K562 (cell line): Measurements from ENCODE around the gene UQCRFS1. TPM values are rescaled to one million over a fixed set of nuclear protein-coding genes. Genes with fewer than 3 reads are reported as not detected.

Experiments
- ATAC-seq: fragments of 200-7000 bp; cut with Tn5 transposase; 3 replicates; pipeline ENCODE4 v1.9.1; 2020; ENCODE audit warnings: moderate library complexity
- BruUV-seq: library from RNA; stranded (reverse); fragments of 400-500 nt; replicated peaks from 2 replicates; lab custom pipeline; 2021; lab: Mats Ljungman, UMichigan
- CTCF ChIA-PET: fragments of 300-600 bp; formaldehyde crosslinking; extraction: SDS; loops from one replicate; lab custom pipeline; 2021; ENCODE audit warnings: low intra/inter-chr PET ratio; lab: Yijun Ruan, JAX
- POLR2A ChIA-PET: fragments of 300-600, 350-650 bp; sonication (Branson Sonifier 250); formaldehyde crosslinking; extraction: SDS; loops from one replicate; lab custom pipeline; 2021; ENCODE audit warnings: antibody characterized with exemption, inconsistent platforms; lab: Yijun Ruan, JAX
- DNase-seq, 4 experiments: peaks; one replicate each; pipeline versions ENCODE4 v3.0.0 to v3.0.0-alpha.2; 2011 to 2018; ENCODE audit warnings: low spot score in 3 of 4, mixed read lengths in 3 of 4; ENCODE audit errors: extremely low read depth in 1 of 4
- FAIRE-seq: peaks from 2 replicates; lab custom pipeline; 2011; peaks lifted over from hg19 to GRCh38; lab: Jason Lieb, UNC
- H2AFZ ChIP-seq: 2 replicates; pipeline ENCODE4 v1.6.0; 2011; ENCODE audit warnings: low read depth, low read length, control low read depth, inconsistent platforms
- H3K27ac ChIP-seq: fragments of 200-600 bp; 3 replicates; pipeline ENCODE4 v1.8.0; 2011; ENCODE audit warnings: low read depth, mild to moderate bottlenecking, control low read depth, inconsistent platforms, low read length, moderate library complexity, mixed read lengths; ENCODE audit errors: extremely low read depth
- H3K27me3 ChIP-seq, 2 experiments: fragments of 300-600 bp in 1 of 2; 2 replicates in 1 of 2; 3 replicates in 1 of 2; pipeline versions ENCODE4 v1.6.0 to v1.8.0; 2011; ENCODE audit warnings: inconsistent platforms in 2 of 2, low read length in 2 of 2, mild to moderate bottlenecking in 1 of 2, mixed read lengths in 1 of 2, moderate library complexity in 1 of 2; ENCODE audit not compliant: control insufficient read depth in 2 of 2, insufficient read depth in 2 of 2
- H3K36me3 ChIP-seq: fragments of 300-600 bp; 3 replicates; pipeline ENCODE4 v1.8.0; 2011; ENCODE audit warnings: mild to moderate bottlenecking, low read length, inconsistent platforms; ENCODE audit not compliant: control insufficient read depth, insufficient read depth
- H3K4me1 ChIP-seq, 2 experiments: fragments of 200-600 bp in 1 of 2; replicated peaks in 1 of 2; 2 replicates in 1 of 2; 3 replicates in 1 of 2; pipeline versions ENCODE4 v1.5.1 to v1.8.0; 2011; ENCODE audit warnings: inconsistent platforms in 2 of 2, low read length in 2 of 2, mild to moderate bottlenecking in 1 of 2, mixed read lengths in 1 of 2, moderate library complexity in 1 of 2; ENCODE audit not compliant: control insufficient read depth in 2 of 2, insufficient read depth in 2 of 2
- H3K4me2 ChIP-seq: 2 replicates; pipeline ENCODE4 v1.6.1; 2011; ENCODE audit warnings: low read length, control low read depth, inconsistent platforms, mixed read lengths; ENCODE audit not compliant: insufficient read depth
- H3K4me3 ChIP-seq: fragments of 200-600 bp; sonication (generic), shearing (Covaris generic); 2 replicates; pipeline ENCODE4 v1.5.1; 2016; ENCODE audit warnings: control low read depth, inconsistent platforms
- H3K79me2 ChIP-seq: fragments of 200-600 bp; 3 replicates; pipeline ENCODE4 v1.8.0; 2011; ENCODE audit warnings: low read length, inconsistent platforms; ENCODE audit not compliant: control insufficient read depth, insufficient read depth
- H3K9ac ChIP-seq, 2 experiments: 2 replicates each; pipeline versions ENCODE4 v1.6.0 to v1.6.1; 2011; ENCODE audit warnings: low read depth in 2 of 2, low read length in 2 of 2, control low read depth in 1 of 2, inconsistent platforms in 1 of 2, mild to moderate bottlenecking in 1 of 2, mixed read lengths in 1 of 2; ENCODE audit not compliant: insufficient read depth in 1 of 2
- H3K9me1 ChIP-seq: one replicate; pipeline ENCODE4 v1.6.0; 2011; ENCODE audit warnings: inconsistent platforms, mild to moderate bottlenecking, low read length, moderate library complexity; ENCODE audit not compliant: control insufficient read depth, insufficient read depth
- H3K9me3 ChIP-seq: replicated peaks from 2 replicates; pipeline ENCODE4 v1.5.1; 2011; ENCODE audit warnings: low read depth, low read length, inconsistent platforms; ENCODE audit not compliant: control insufficient read depth, insufficient read depth
- H4K20me1 ChIP-seq: replicated peaks from 2 replicates; pipeline ENCODE4 v1.6.1; 2011; ENCODE audit warnings: low read length, inconsistent platforms, mixed read lengths; ENCODE audit not compliant: control insufficient read depth, insufficient read depth
- CBX2 ChIP-seq: fragments of 200-600 bp; sonication (generic); IDR thresholded peaks from one replicate; pipeline ENCODE4 v1.6.1; 2012; ENCODE audit warnings: mild to moderate bottlenecking, low read length, inconsistent platforms; ENCODE audit not compliant: insufficient read depth, poor library complexity, severe bottlenecking
- CHD2 ChIP-seq: IDR thresholded peaks from 2 replicates; pipeline ENCODE4 v1.6.1; 2011; ENCODE audit warnings: low read depth, low read length
- ETV6 ChIP-seq, 3 experiments: fragments of 150-350 bp in 1 of 3; sonication (generic) in 1 of 3; formaldehyde crosslinking in 1 of 3; IDR thresholded peaks; 2 replicates each; pipeline versions ENCODE4 v1.6.1 to v1.8.0; 2014 to 2022; ENCODE audit warnings: borderline replicate concordance in 2 of 3, low read depth in 2 of 3, antibody characterized with exemption in 1 of 3, low read length in 1 of 3, mild to moderate bottlenecking in 1 of 3, missing genetic modification reagents in 1 of 3
- HDGF ChIP-seq: fragments of 450-650 bp; IDR thresholded peaks from 2 replicates; pipeline ENCODE4 v1.6.1; 2016
- MTA3 ChIP-seq: fragments of 450-650 bp; formaldehyde crosslinking; IDR thresholded peaks from 2 replicates; pipeline ENCODE4 v1.6.1; 2017; ENCODE audit warnings: mild to moderate bottlenecking, borderline replicate concordance
- POLR3G ChIP-seq: IDR thresholded peaks from 2 replicates; pipeline ENCODE4 v1.6.1; 2011; ENCODE audit not compliant: insufficient read length, insufficient replicate concordance; ENCODE audit errors: extremely low read depth
- SOX6 ChIP-seq: fragments of 450-650 bp; IDR thresholded peaks from 2 replicates; pipeline ENCODE4 v1.6.1; 2014; ENCODE audit warnings: mild to moderate bottlenecking
- TARDBP ChIP-seq: fragments of 450-650 bp; IDR thresholded peaks from 2 replicates; pipeline ENCODE4 v1.6.1; 2016
- TCFL5 ChIP-seq: fragments of 250-450 bp; sonication (Bioruptor Pico); conservative IDR thresholded peaks from 2 replicates; pipeline ENCODE4 v1.6.1; 2021; ENCODE audit warnings: mild to moderate bottlenecking, moderate library complexity, matching md5 sums
- WGBS: fragments of 100-300 bp; shearing (Covaris generic); methylation state at CpG from one replicate; pipeline ENCODE4 v1.1.6; 2016; ENCODE audit warnings: low coverage, mixed read lengths; ENCODE audit not compliant: insufficient coverage; ENCODE audit errors: missing lambda C conversion rate; 5-methylcytosine and 5-hydroxymethylcytosine counted together
- in situ Hi-C: fragments of 300-500 bp; cut with MboI; formaldehyde crosslinking; loops from 4 replicates; pipeline ENCODE4 v1.15.0; 2018; ENCODE audit warnings: inconsistent platforms, mixed read lengths
- intact Hi-C: fragments of 100-400 bp; cut with micrococcal nuclease; formaldehyde crosslinking; loops from 2 replicates; pipeline ENCODE4 v1.14.2; 2022
- polyA plus RNA-seq, 8 experiments: library from polyadenylated mRNA; depleted of rRNA in 4 of 8; stranded (reverse) in 5 of 8; unstranded in 3 of 8; fragments of >200 nt; fragmentation: Nextera tagmentation in 2 of 8; fragmentation: Illumina TruSeq in 1 of 8; extraction: Ambion mirVana in 2 of 8; extraction: Trizol in 1 of 8; gene quantifications; 2 replicates each; pipeline versions ENCODE4 v1.2.1 to v1.2.3, GENCODE V29; 2011 to 2014; ENCODE audit warnings: inconsistent platforms in 1 of 8, missing spikeins in 1 of 8
- total RNA-seq, 7 experiments: library from RNA; depleted of rRNA in 6 of 7; stranded (reverse); fragments of >200 nt in 6 of 7; fragmentation: Illumina TruSeq in 2 of 7; extraction: Trizol in 2 of 7; gene quantifications; 2 replicates each; pipeline versions ENCODE4 v1.2.1 to v1.2.3, GENCODE V29; 2011 to 2021; ENCODE audit warnings: low replicate concordance in 1 of 7
- TF ChIP-seq, protein P1 (sequence below), 3 experiments: fragments of 200-800 bp in 1 of 3; fragments of 250-450 bp in 1 of 3; fragments of 450-650 bp in 1 of 3; sonication (Bioruptor Pico) in 1 of 3; sonication (Bioruptor generic) in 1 of 3; formaldehyde crosslinking in 1 of 3; IDR thresholded peaks; 2 replicates each; pipeline versions ENCODE4 v1.6.1 to v1.8.0; 2016 to 2022; ENCODE audit warnings: mild to moderate bottlenecking in 2 of 3, missing genetic modification characterization in 2 of 3, missing compliant biosample characterization in 1 of 3, moderate library complexity in 1 of 3
- TF ChIP-seq, protein P2 (sequence below): fragments of 450-650 bp; formaldehyde crosslinking; IDR thresholded peaks from 2 replicates; pipeline ENCODE4 v1.4.0; 2022; ENCODE audit warnings: mild to moderate bottlenecking, moderate library complexity
- TF ChIP-seq, protein P3 (sequence below): IDR thresholded peaks from 2 replicates; pipeline ENCODE4 v1.6.1; 2012; ENCODE audit warnings: low read depth, low read length, improper control_type of control experiment, borderline replicate concordance
- TF ChIP-seq, protein P4 (sequence below): sonication (generic); formaldehyde crosslinking; IDR thresholded peaks from 2 replicates; pipeline ENCODE4 v1.8.0; 2022; ENCODE audit warnings: mild to moderate bottlenecking, missing genetic modification reagents, borderline replicate concordance

The UQCRFS1 gene
- total and polyA plus RNA-seq, 9 of the 15 experiments (the other 6 are each of a cell fraction or from before 2014, with no cell fraction given), result 10.8 to 110 (median 64.7) TPM

DNA sequence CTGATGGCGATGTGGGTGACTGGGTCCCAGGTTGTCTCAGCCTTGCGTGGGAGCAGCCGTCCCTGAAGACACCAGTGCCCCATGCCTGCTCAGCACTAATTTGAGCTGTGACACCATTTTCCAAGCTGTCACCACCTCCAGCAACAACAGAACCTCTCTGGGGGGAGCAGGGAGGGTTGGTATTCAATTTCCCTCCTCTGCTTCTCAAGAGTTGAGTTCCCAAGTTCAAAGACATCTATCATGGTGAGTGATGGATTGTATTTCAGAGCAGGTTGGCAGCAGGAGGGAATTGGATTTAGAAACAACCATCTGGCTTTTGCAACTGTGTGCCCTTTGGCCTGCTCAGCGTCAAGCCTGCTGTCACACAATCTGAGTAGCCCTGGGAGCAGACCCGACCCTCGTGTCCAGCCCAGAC, 46.9 kb upstream of the UQCRFS1 start:
- H3K9me3 ChIP-seq, result no peaks in the 10 kb centered on the region
- BruUV-seq, result no TSS peak
- no peaks in the 10 kb centered on the region for H3K36me3 ChIP-seq
- peaks cover 0 to 2% of the 10 kb centered on the region in 2 experiments; a peak in 2 of 5 replicates for H3K27me3 ChIP-seq
- 0% methylated on average over 3 of the region's 6 CpGs for WGBS
- no peak overlapping the region for H3K27ac ChIP-seq
- ChIA-PET CTCF (interaction anchor here (1.2 kb wide), 1 partner anchor 523 kb away, joined by 3 read pairs; no protein-coding TSS in a partner anchor), POLR2A (interaction anchor here (0.6 kb wide), 1 partner anchor 250 kb away, joined by 3 read pairs; no protein-coding TSS in a partner anchor)
- peaks cover 4% of the 10 kb centered on the region; the same call in 1 of the 2 replicates for H4K20me1 ChIP-seq
- intact Hi-C loops (loop anchor here (1.0 to 5.0 kb wide), 2 partner anchors 317 to 523 kb away; no protein-coding TSS in a partner anchor), in situ Hi-C loops (loop anchor here (10.0 kb wide), 2 partner anchors 375 to 525 kb away; no protein-coding TSS in a partner anchor)
- H3K9ac ChIP-seq, result no peak overlapping the region
- no peak overlapping the region for H2AFZ ChIP-seq
- no peaks in the 10 kb centered on the region for H3K9me1 ChIP-seq
- DNase-seq (no peak), FAIRE-seq (no peak), ATAC-seq (no peak)
- H3K4me2 ChIP-seq, result no peak overlapping the region
- no peaks in the 10 kb centered on the region for H3K79me2 ChIP-seq
- H3K4me3 ChIP-seq, result no peak overlapping the region
- H3K4me1 ChIP-seq, result no peaks in the 10 kb centered on the region
- TF ChIP-seq SOX6 (no peak), CHD2 (no peak), TCFL5 (CRISPR knock-in tag) (no peak), TARDBP (no peak), MTA3 (no peak), CBX2 (no peak), ETV6 (IDR thresholded peaks at IDR 0.05; ENCODE audit: borderline replicate concordance in 1 of 2, low read depth in 2 of 2, low read length in 1 of 2) (no peak), ETV6 (CRISPR knock-in tag; IDR thresholded peaks at IDR 0.05; ENCODE audit: borderline replicate concordance) (no peak), POLR3G (no peak), HDGF (no peak)
- TF ChIP-seq, protein P1, sequence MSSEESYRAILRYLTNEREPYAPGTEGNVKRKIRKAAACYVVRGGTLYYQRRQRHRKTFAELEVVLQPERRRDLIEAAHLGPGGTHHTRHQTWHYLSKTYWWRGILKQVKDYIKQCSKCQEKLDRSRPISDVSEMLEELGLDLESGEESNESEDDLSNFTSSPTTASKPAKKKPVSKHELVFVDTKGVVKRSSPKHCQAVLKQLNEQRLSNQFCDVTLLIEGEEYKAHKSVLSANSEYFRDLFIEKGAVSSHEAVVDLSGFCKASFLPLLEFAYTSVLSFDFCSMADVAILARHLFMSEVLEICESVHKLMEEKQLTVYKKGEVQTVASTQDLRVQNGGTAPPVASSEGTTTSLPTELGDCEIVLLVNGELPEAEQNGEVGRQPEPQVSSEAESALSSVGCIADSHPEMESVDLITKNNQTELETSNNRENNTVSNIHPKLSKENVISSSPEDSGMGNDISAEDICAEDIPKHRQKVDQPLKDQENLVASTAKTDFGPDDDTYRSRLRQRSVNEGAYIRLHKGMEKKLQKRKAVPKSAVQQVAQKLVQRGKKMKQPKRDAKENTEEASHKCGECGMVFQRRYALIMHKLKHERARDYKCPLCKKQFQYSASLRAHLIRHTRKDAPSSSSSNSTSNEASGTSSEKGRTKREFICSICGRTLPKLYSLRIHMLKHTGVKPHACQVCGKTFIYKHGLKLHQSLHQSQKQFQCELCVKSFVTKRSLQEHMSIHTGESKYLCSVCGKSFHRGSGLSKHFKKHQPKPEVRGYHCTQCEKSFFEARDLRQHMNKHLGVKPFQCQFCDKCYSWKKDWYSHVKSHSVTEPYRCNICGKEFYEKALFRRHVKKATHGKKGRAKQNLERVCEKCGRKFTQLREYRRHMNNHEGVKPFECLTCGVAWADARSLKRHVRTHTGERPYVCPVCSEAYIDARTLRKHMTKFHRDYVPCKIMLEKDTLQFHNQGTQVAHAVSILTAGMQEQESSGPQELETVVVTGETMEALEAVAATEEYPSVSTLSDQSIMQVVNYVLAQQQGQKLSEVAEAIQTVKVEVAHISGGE (CRISPR knock-in tag; IDR thresholded peaks at IDR 0.05), result no peak
- TF ChIP-seq, protein P2, sequence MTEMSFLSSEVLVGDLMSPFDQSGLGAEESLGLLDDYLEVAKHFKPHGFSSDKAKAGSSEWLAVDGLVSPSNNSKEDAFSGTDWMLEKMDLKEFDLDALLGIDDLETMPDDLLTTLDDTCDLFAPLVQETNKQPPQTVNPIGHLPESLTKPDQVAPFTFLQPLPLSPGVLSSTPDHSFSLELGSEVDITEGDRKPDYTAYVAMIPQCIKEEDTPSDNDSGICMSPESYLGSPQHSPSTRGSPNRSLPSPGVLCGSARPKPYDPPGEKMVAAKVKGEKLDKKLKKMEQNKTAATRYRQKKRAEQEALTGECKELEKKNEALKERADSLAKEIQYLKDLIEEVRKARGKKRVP, result no peak
- TF ChIP-seq, protein P3, sequence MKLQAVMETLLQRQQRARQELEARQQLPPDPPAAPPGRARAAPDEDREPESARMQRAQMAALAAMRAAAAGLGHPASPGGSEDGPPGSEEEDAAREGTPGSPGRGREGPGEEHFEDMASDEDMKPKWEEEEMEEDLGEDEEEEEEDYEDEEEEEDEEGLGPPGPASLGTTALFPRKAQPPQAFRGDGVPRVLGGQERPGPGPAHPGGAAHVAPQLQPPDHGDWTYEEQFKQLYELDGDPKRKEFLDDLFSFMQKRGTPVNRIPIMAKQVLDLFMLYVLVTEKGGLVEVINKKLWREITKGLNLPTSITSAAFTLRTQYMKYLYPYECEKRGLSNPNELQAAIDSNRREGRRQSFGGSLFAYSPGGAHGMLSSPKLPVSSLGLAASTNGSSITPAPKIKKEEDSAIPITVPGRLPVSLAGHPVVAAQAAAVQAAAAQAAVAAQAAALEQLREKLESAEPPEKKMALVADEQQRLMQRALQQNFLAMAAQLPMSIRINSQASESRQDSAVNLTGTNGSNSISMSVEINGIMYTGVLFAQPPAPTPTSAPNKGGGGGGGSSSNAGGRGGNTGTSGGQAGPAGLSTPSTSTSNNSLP, result no peak
- TF ChIP-seq, protein P4, sequence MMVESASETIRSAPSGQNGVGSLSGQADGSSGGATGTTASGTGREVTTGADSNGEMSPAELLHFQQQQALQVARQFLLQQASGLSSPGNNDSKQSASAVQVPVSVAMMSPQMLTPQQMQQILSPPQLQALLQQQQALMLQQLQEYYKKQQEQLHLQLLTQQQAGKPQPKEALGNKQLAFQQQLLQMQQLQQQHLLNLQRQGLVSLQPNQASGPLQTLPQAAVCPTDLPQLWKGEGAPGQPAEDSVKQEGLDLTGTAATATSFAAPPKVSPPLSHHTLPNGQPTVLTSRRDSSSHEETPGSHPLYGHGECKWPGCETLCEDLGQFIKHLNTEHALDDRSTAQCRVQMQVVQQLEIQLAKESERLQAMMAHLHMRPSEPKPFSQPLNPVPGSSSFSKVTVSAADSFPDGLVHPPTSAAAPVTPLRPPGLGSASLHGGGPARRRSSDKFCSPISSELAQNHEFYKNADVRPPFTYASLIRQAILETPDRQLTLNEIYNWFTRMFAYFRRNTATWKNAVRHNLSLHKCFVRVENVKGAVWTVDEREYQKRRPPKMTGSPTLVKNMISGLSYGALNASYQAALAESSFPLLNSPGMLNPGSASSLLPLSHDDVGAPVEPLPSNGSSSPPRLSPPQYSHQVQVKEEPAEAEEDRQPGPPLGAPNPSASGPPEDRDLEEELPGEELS (CRISPR knock-in tag), result no peak
